Activated CD8-positive, alpha-beta memory T cell treated with anti-CD3 and anti-CD28 coated beads, Interleukin-2, amount 50 U/mL, for 1 hour (primary cell): ENCODE measurements around the gene TMEM141.

Experiments
- DNase-seq: peaks from one replicate; pipeline ENCODE4 v3.0.0-alpha.2; 2020; ENCODE audit errors: extremely low read depth

TMEM141 gene

GRCh38 chr9:136814725-136815421 lies 23.7 kb downstream of the TMEM141 start:
- no peak for DNase-seq

- no peak for DNase-seq
Observed at GRCh38 chr9:136815422-136815782, 24.3 kb downstream of the TMEM141 start.

GRCh38 chr9:136820971-136821825 lies 30.1 kb downstream of the TMEM141 start:
- no peak for DNase-seq

GRCh38 chr9:136821826-136822544 lies 30.8 kb downstream of the TMEM141 start:
- DNase-seq, result no peak

GRCh38 chr9:136823136-136824046 lies 32.2 kb downstream of the TMEM141 start:
- no peak for DNase-seq

GRCh38 chr9:136824496-136825225 lies 33.5 kb downstream of the TMEM141 start:
- no peak for DNase-seq

GRCh38 chr9:136825295-136826187 lies 34.4 kb downstream of the TMEM141 start:
- DNase-seq, result no peak

- DNase-seq, result no peak
Observed at GRCh38 chr9:136826188-136826541, 35.0 kb downstream of the TMEM141 start.

- DNase-seq, result no peak
Observed at GRCh38 chr9:136826703-136827582, 35.8 kb downstream of the TMEM141 start.

GRCh38 chr9:136827794-136828473 lies 36.8 kb downstream of the TMEM141 start:
- DNase-seq, result no peak

- no peak for DNase-seq
Observed at GRCh38 chr9:136828474-136829140, 37.5 kb downstream of the TMEM141 start.

GRCh38 chr9:136829412-136829811 lies 38.3 kb downstream of the TMEM141 start:
- no peak for DNase-seq

- DNase-seq, result no peak
Observed at GRCh38 chr9:136829981-136830885, 39.1 kb downstream of the TMEM141 start.

GRCh38 chr9:136831002-136831719 lies 40.0 kb downstream of the TMEM141 start:
- DNase-seq, result no peak

GRCh38 chr9:136831720-136832104 lies 40.6 kb downstream of the TMEM141 start:
- DNase-seq, result no peak

- no peak for DNase-seq
Observed at GRCh38 chr9:136832581-136832980, 41.4 kb downstream of the TMEM141 start.
